ENCODE measurements around the gene MAPK11.

GRCh38 chr22:50267591-50268390 lies 2.4 kb downstream of the MAPK11 start:
- TF ChIP-seq POLR2A (IDR thresholded peaks at IDR 0.05), result no peak
- TF ChIP-seq CTCF (IDR thresholded peaks at IDR 0.05), result no peak

All from lower leg skin (tissue), 3 donors.